HG02763 (cell line): ENCODE measurements around the gene SERPINA12.

Experiments used
- ATAC-seq: cut with Tn5 transposase; IDR thresholded peaks from one replicate; pipeline ENCODE4 v1.9.1; 2021; ENCODE audit warnings: mild to moderate bottlenecking, moderate library complexity; ENCODE audit not compliant: unreplicated experiment

The SERPINA12 gene, protein sequence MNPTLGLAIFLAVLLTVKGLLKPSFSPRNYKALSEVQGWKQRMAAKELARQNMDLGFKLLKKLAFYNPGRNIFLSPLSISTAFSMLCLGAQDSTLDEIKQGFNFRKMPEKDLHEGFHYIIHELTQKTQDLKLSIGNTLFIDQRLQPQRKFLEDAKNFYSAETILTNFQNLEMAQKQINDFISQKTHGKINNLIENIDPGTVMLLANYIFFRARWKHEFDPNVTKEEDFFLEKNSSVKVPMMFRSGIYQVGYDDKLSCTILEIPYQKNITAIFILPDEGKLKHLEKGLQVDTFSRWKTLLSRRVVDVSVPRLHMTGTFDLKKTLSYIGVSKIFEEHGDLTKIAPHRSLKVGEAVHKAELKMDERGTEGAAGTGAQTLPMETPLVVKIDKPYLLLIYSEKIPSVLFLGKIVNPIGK

DNA sequence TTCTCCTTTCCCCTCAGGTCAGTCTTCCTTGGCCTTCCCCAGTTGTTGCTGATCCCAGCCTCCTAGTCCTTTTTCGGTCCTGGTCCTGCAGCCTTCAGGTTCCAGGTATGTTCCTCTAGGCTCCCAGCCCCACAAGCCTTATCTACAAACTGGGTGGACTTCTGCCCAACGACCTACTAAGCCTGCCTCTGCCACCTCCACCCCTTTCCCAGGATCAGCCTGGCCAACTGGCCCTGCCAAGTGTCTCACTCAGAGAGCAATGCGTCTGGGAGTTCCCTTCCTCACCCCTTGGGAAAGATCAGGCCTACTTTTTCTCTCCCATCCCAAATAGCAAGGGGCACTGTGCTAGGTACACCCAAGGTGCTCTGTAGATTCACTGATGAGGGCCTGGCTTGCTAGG, at the start of gene SERPINA12:
TSS of gene SERPINA12 (minus strand) at position 114 of the 400 bp plus-strand sequence. CDS start 11,072 bp downstream, outside the sequence.
- no peak for ATAC-seq

GRCh38 chr14:94558842-94559241, 49.6 kb upstream of the SERPINA12 start:
- ATAC-seq: no peak

- ATAC-seq: no peak
Observed at GRCh38 chr14:94557327-94557726, 48.1 kb upstream of the SERPINA12 start.

GRCh38 chr14:94555991-94556390, 46.7 kb upstream of the SERPINA12 start:
- no peak for ATAC-seq

DNA sequence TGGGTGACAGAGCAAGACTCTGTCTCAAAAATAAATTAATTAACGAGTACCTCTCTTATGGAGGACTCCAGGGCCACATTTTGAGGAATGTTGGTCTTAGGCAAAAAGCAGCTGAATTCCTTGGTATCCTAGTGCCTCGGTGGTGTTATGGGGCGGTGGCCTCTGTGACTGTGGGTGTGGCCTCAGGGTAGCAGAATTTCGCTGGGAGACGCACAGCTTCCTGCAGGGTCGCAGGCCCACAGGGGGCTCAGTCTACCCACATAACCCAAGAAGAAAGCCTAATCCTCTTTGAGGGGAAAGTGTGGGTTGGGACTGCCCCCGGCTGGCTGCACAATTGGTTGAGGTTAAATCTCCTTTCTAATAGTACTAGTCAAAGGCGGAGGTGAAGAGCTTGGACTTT, 40.8 kb upstream of the SERPINA12 start:
- ATAC-seq: no peak

GRCh38 chr14:94548999-94549985, 40.0 kb upstream of the SERPINA12 start:
- ATAC-seq: no peak

DNA sequence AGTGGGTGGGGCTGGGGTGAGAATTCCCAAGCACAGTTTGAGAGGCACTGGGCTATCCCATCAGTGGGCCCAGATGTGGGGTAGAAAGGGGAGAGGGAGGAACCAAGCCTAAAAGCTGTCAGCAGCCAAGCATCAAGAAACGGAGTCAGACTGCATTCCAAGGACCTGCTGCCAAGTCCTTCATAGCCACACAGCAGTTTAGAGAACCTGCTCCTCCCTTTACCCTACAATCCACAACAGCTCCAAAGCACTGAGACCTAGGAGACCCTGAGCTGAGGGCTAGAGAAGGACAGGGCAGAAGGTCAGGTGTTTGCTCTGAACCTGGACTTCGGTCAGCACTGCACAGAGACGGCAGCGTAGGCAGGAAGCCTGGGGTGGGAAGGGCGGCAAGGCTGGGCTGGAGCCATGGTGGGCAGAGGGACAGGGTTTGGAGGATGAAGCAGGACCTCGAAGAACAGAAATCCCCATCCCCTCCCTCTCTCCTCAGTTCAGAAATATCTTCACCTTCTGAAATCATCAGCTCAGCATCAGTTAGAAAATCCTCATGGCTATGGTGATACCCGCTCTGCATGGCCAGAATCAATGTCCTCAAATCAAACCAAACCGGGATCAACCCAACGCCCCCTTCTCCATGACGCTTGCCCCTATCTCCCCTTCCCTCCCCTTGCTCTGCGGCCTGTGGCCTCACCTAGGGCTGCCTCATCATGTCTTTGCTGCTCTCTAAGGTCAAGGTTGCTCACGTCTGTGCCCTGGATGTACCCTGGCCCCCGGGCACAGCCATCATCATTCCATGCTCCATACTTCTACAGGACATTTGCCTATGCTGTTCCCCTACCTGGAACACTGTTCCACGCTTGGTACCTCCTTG, 39.1 kb upstream of the SERPINA12 start:
- no peak for ATAC-seq

DNA sequence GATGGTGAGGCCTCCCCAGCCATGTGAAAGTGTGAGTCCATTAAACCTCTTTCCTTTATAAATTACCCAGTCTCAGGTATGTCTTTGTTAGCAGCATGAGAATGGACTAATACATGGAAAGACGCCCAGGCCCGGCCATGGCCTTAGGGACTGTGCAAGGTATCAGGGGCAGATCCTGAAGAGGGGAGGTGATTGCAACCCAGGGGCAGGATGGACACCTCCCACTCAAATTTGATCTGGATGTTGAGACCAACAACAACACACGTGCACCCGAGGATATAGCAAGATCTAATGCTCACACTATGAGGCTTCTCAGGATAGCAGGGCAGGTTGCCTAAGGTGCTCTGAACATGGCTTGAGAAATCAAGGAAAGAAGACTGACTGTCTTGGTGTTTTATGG, 38.5 kb upstream of the SERPINA12 start:
- ATAC-seq: no peak

DNA sequence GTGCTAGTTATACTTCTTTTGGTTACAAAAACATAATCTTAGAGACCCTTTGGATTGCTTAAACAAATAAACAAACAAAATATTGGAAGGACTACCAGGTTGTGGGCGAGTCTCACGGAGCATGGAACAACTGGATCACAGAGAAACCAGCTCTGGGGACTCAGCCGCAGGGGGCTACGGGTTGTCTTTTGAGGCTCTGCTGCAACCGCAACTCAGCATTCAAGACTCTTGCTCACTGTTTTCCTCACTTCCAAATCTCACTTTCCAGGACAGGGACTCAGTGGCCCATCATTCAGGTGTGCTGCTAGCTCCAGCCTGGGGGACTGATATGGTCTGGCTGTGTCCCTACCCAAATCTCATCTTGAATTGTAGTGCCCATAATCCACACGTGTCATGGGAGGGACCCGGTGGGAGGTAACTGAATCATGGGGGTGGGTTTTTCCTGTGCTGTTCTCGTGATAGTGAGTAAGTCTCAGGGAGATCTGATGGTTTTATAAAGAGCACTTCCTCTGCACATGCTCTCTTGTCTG, 37.9 kb upstream of the SERPINA12 start:
- ATAC-seq: no peak

DNA sequence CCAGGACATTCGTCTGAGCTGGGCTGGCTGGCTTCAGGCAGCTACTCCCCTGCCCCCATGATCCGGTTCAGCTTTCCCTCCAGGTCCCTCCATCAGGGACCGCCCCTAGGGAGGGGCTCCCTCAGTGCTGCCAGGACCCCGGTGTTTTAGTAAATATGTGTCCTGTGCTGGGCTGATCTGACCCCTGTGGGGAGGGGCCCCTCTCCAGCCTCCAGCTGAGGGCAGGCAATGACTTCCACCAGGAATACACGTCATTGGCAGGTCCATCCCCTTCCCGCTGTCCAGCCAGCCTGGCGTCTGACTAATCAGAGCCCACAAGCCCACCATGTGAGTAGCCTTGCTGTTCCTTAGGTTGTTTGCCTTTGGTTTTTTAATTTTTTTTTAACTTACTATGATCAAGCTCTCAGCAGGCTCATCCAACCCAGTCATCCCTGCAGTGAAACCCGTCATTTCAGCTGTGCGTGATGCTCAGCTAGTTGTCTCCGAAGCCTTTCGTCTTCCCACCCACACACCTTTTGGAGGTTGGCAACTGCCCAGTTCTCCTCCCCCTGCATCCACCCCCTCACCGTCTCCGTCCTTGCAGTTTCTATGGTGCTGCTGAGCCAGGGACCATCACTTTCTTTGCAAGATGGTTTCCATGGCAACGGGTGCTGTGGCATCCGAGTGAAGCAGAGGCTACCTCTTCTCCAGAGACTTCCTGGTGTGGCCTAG, 36.0 kb upstream of the SERPINA12 start:
- no peak for ATAC-seq

- no peak for ATAC-seq
Observed at GRCh38 chr14:94544726-94545125, 35.5 kb upstream of the SERPINA12 start.

GRCh38 chr14:94543449-94544124, 34.3 kb upstream of the SERPINA12 start:
- no peak for ATAC-seq

DNA sequence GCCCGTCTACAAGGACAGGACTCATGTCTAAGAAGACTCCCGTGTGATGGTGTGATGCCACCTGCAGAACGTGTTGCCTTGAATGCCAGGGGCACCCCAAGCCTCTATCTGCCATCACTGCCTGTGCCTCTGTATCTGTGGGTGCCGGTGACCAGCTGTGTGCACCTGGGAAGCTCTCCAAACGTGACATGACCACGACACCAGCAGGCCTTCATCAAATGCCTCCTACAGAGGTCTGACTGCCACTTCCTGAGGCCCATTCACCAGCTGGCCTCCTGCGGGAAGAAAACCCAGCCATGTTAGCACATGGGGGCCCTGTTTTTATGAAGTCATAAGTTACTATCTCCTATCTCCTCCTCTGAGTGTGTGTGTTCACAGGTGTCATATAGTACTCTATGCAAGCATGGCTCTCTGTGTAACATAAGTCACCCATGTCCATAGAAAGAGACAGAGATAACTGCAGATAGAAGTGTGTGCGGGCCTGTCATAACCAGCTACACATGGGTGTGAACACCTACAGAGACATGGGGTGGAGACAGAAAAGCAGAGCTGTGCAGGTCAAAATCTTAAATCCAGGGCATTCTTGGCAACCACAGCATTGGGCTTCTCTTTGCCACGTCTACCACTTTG, 33.7 kb upstream of the SERPINA12 start:
- no peak for ATAC-seq

DNA sequence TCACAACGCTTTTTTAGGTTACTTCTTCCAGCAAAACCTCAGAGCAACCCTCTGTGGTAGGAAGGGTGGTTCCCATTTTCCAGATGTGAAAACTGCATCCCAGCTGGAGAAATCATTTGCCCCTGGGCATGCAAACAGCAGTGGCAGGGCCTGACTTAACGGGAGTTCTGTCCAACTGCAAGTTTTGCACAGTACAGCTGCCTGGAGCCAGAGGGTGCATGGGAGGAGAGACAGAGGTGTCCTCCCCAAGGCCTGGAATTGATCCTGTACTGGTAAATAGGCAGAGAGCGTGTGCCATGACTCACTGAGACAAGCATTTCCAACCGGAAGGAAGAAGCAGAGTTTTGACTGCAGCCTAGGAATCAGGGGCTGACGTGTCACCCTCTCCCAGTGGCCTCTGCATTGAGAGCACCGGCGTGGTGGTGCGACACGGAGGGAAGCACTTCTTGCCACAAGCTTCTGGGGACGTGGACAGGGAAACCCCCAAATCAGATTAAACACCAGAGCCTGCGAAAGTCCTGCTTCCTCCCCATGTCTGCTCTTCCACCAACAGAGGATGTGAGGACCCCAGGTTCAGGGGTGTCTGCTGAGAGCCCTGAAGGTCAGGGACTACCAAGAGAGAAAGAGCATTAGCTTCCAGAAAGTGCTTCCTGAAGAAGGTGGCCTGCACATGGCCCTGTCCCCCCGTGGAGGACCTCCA, 33.0 kb upstream of the SERPINA12 start:
- ATAC-seq: no peak

GRCh38 chr14:94541234-94541975, 32.1 kb upstream of the SERPINA12 start:
- no peak for ATAC-seq

GRCh38 chr14:94540031-94540794, 30.9 kb upstream of the SERPINA12 start:
- ATAC-seq: no peak

- ATAC-seq: no peak
Observed at GRCh38 chr14:94539181-94539580, 29.9 kb upstream of the SERPINA12 start.
